A673 (cell line): Measurements from ENCODE around the gene NDOR1.

Experiments used
- EZH2 ChIP-seq: fragments of 200-600 bp; sonication (generic); IDR thresholded peaks from 2 replicates; pipeline ENCODE4 v1.6.1; 2017; ENCODE audit warnings: borderline replicate concordance, low read depth, mild to moderate bottlenecking, mixed read lengths, antibody characterized with exemption, low read length; ENCODE audit not compliant: poor library complexity, severe bottlenecking
- TF ChIP-seq, protein P1 (sequence below): fragments of 300-800, 200-600 bp; sonication (generic); conservative IDR thresholded peaks from 2 replicates; pipeline ENCODE4 v1.5.1; 2017; ENCODE audit warnings: low read depth, mild to moderate bottlenecking, antibody characterized with exemption, low read length, moderate library complexity, mixed read lengths

DNA sequence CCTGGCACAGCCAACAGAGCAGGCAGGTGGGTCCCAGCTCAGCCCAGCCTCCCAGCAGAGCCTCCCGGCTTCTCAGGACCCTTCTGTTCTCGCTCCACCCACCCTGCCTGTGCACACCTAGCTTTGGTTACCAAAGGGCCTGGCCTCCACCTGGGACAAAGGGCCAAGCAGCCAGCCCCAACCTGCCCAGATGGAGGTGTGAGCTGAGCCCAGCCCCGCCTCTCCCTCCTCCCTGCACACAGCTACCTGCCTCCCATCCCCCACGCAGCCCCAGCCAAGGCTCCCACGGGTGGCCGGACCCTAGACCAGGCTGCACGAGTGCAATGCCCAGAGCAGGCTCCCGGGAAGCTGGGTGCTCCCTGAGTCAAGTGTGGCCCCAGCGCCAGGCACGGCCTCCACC lies 10.6 kb upstream of the NDOR1 start:
- TF ChIP-seq, protein P1, sequence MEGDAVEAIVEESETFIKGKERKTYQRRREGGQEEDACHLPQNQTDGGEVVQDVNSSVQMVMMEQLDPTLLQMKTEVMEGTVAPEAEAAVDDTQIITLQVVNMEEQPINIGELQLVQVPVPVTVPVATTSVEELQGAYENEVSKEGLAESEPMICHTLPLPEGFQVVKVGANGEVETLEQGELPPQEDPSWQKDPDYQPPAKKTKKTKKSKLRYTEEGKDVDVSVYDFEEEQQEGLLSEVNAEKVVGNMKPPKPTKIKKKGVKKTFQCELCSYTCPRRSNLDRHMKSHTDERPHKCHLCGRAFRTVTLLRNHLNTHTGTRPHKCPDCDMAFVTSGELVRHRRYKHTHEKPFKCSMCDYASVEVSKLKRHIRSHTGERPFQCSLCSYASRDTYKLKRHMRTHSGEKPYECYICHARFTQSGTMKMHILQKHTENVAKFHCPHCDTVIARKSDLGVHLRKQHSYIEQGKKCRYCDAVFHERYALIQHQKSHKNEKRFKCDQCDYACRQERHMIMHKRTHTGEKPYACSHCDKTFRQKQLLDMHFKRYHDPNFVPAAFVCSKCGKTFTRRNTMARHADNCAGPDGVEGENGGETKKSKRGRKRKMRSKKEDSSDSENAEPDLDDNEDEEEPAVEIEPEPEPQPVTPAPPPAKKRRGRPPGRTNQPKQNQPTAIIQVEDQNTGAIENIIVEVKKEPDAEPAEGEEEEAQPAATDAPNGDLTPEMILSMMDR: no peak
- TF ChIP-seq EZH2: no peak
